Measurements from ENCODE around the gene ENAH.

The ENAH gene

GRCh38 chr1:225603538-225604354, 49.2 kb downstream of the ENAH start:
- no peak for DNase-seq (ENCODE audit: low read depth)

DNA sequence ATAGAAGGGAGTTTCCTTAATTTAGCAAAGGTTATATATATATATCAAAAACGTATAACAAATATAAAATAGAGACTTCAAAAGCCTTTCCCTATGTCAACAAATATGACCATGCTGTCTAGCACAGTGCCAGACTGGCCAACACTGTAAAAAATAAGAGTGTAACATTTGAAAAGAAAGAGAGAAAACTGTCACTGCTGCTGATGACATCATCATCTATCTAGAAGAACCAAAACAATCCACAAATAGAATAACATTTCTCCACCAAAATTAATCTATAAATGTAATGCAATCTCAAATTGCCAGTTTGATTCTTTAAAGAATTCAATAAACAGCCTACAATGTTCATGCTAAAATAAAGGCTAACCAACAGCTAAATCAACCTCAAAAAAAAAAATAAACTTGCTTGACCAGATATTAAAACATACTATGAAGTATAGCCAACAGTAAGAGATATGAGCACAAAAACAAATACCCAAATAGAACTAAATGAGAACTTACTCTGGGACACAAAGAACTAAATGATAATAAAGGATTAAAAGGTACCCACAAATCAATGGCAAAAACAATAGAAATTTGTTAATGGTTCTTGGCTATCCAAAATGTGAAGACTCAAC, 50.2 kb downstream of the ENAH start:
- DNase-seq (ENCODE audit: low read depth) = no peak

DNA sequence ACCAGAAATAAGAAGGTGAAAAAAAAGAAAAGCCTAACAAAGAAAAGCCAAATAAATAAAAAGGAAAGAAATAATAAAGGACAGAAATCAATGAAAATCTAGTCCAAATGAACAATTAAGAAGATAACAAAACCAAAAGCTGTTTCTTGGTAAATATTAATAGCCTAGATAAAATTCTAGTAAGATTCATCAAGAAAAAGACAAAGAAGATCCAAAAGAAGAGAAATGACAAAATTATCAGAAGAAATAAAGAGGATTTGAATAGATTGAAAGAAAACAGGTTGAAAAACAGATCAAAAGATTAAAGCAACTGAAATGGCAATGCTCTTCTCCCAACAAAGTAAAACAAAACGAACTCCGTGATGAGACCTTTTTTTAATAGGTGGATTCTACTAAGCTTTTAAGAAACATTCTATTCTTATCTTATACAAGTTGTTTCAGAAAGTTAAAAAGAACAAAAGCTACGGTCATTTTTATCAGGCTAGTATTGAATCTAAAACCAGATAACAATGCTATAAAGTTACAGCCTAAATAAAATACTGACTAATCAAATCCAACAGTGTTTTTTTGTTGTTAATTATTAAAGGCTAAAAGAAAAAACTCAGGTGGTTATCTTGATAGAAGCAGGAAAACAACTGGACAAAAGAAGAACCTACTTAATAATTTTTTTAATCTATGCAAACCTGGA, 50.9 kb downstream of the ENAH start:
- DNase-seq (ENCODE audit: low read depth) = no peak

GRCh38 chr1:225598847-225599246, 54.1 kb downstream of the ENAH start:
- no peak for DNase-seq (ENCODE audit: low read depth)

DNA sequence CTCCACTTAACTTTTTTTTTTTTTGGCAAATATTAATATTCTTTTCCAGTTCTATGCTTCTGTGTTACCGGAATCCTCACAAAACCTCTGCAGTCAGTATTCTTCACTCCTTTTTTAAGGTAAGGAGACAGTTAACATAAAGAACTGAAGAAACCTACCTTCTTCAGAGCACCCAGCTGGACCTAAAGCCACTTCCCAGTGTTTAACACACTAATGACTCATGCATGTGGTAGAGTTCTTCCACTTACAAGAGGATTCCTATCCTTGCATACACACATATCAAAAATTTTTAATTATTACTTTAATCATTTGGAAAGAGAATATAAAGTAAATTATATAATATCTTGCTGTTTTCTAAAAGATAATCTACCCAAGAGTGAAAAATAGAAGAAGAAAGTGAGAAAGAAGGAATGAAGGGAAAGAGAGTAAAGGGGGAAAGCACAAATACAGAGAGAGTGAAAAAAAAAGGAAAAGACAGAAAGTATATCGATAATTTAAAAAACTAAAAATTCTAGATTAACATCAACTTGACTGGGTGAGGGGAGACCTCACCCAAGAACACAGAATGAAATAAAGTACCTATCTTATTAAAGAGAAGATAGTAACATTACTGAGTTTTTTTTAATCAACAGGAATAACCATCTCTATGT, 54.9 kb downstream of the ENAH start:
- no peak for DNase-seq (ENCODE audit: low read depth)

DNA sequence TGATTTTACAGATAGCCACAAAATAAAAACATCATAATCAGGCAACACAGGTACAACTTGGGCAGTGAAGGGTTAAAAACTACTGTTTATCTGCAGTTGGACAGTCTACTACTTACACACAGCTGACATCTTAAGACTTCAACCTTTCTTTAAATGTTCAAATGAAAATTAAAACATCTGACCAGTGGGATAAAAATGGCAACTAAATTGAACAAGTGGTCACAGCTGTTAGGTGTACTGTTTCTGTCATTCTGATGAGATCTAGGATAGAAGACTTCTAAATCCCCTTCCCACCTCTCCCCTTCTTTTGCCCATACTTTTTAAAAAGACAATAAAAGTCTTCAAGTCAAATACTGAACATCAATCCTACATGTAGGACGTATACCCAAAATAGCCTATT, 56.2 kb downstream of the ENAH start:
- no peak for DNase-seq (ENCODE audit: low read depth)

GRCh38 chr1:225595974-225596551, 56.9 kb downstream of the ENAH start:
- no peak for DNase-seq (ENCODE audit: low read depth)

GRCh38 chr1:225595452-225595851, 57.5 kb downstream of the ENAH start:
- no peak for DNase-seq (ENCODE audit: low read depth)

GRCh38 chr1:225593414-225593813, 59.5 kb downstream of the ENAH start:
- no peak for DNase-seq (ENCODE audit: low read depth)

GRCh38 chr1:225592362-225593025, 60.4 kb downstream of the ENAH start:
- DNase-seq (ENCODE audit: low read depth) = no peak

DNA sequence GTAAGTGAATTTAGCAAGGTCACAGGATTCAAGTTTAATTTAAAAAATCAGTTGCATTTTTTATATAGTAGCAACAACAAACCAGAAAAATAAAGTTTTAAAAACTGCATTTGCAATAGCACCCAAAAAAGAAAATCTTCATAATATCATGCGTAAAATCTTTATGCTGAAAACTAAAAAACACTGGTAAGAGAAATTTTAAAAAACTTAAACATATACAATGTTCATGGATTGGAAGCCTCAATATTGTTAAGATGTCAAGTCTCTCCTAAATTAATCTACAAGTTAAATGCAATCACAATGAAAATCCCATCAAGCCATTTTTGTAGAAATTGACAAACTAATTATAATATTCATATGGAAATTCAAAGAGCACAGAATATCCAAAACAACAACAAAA, 65.6 kb downstream of the ENAH start:
- no peak for DNase-seq (ENCODE audit: low read depth)

- no peak for DNase-seq (ENCODE audit: low read depth)
Measured at GRCh38 chr1:225581186-225581585, 71.7 kb downstream of the ENAH start.

- no peak for DNase-seq (ENCODE audit: low read depth)
Measured at GRCh38 chr1:225580238-225581099, 72.5 kb downstream of the ENAH start.

DNA sequence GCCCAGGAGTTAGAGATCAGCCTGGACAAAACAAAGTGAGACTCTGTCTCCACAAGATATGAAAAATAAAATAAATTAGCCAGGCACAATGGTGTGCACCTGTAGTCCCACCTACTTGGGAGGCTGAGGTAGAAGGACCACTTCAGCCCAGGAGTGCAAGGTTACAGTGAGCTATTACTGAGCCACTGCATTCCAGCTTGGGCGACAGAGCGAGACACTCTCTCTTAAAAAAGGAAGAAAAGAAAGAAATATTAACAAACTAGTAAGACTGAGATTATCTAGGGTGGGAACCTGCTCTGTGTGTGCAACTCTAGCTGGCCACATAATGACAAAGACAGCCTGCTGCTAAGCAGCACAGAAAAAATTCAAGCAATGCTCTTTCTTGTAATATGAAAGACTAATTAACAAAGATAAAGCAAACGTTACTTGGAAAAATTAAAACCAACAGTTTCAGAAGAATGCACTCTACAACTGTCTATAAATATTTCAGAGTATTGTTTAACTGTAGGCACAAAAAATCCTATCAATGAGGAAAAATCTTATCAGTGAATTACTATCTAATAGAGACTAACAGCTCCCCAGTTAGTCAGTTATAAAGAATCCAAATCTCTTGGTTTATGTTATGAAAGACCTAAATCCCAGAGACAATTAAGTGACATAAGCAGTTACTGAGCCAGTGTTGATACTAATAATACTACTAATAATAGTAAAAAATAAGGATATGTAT, 74.5 kb downstream of the ENAH start:
- no peak for DNase-seq (ENCODE audit: low read depth)

DNA sequence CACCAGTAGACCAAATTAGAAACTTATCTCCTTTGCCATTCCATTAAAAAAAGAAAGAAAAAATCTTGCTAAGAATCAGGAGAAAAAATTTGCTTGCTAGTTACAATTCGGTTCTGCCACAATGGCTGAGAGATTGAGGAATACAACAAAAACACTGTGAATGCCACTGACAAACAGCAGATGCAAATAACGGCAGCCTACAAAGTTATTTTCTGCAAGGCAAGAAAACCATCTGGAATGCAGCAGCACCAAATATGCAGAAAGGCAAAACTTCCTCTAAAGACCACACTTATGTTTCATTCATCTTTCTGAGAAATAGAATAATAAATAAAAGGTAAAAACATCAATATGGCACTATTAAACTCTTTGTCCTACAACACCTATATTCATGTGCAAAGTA, 75.7 kb downstream of the ENAH start:
- DNase-seq (ENCODE audit: low read depth) = no peak

DNA sequence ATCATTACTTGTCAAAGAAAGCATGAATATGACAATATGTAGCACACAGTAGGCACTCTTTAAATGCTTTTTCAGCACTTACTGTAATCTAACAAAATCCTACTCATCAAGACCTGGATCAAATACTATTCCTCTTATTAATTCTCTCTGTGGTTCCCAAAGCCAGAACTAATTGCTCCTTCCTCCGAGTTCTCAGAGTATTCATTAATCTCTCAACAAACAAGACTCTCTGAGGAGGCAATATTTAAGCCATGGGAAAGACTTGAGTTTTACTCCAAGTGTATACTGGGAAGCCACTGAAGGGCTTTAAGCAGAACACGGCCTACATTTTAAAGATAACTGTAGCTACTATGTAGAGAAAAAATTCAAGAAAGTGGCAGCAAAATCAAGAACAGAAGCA, 79.7 kb downstream of the ENAH start:
- DNase-seq (ENCODE audit: low read depth) = no peak

DNA sequence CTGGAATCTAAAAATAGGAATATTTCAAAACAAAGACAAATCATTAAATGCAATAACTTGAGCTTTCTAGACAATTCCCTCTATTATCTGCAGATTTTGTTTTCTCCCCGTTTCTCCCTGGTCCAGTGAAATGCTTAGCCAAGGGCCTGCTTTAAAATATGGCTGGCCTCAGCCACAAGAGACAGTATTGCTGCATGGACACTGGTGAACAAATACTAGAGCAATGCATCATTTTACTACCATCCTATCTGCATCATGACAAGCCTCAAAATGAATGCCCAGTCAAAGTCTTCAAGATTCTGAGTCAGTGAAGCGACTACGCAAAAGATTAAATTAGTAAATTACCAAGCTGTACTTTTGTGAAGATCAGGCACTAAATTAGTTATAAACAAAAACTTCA, 80.5 kb downstream of the ENAH start:
- DNase-seq (ENCODE audit: low read depth) = no peak

DNA sequence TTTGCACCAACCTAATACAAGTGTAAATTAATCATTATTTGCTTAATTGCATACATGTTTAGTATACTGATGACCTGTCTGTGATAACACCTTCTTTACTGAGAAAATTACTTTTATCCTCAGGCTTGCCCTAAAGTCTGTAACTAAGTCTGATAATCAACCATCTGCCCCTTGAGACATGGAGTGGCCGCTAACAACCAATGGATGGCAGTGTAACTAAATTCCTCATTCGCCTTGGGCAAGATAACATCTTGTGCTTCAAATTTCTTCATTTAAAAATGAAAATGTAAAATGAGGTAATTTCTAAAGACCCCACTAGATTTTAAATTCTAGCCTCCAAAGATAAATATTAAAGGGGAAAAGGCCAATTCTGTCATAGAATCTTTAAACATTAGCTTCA, 85.1 kb downstream of the ENAH start:
- DNase-seq (ENCODE audit: low read depth) = no peak

DNA sequence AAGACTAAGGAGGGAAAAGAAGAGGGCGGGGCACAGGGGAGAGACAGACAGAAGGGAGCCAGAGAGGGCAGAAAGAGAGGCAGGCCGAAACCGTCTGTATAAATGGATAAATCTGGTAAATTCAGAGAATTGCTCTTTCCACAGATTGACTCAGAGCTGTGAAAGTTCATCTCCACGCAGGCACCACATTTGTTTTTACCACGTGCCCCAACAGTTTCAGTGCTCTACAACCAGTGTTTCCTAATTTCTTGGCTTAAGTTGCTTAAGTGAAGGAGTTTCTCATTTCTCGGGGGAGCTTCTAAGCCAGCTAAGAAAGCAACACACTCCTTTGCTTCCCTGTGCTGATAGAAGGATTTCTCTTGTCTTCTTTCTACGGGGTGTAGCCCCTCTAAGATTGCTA, 87.1 kb downstream of the ENAH start:
- no peak for DNase-seq (ENCODE audit: low read depth)

- DNase-seq (ENCODE audit: low read depth) = no peak
Measured at GRCh38 chr1:225561675-225562074, 91.2 kb downstream of the ENAH start.
